Neural crest cell (in vitro differentiated cells): Measurements from ENCODE around the gene ADAMTS9. TPM values are rescaled to one million over a fixed set of nuclear protein-coding genes. Genes with fewer than 3 reads are reported as not detected.

Source experiments
- DNase-seq: peaks from one replicate; pipeline ENCODE4 v3.0.0; 2021; ENCODE audit warnings: low read depth, mixed read lengths, low spot score
- H3K27ac Mint-ChIP-seq: one replicate; pipeline ENCODE4 v1.8.0; 2021; ENCODE audit warnings: mild to moderate bottlenecking, mixed read lengths; ENCODE audit not compliant: unreplicated experiment
- H3K27me3 Mint-ChIP-seq: 2 replicates; pipeline ENCODE4 v1.8.0; 2021; ENCODE audit warnings: low read depth, mild to moderate bottlenecking, mixed read lengths
- H3K36me3 Mint-ChIP-seq: 2 replicates; pipeline ENCODE4 v1.8.0; 2021; ENCODE audit warnings: low read depth, mild to moderate bottlenecking, mixed read lengths
- H3K4me1 Mint-ChIP-seq: 2 replicates; pipeline ENCODE4 v1.8.0; 2021; ENCODE audit warnings: mixed read lengths
- H3K4me3 Mint-ChIP-seq: one replicate; pipeline ENCODE4 v1.8.0; 2021; ENCODE audit warnings: mild to moderate bottlenecking, mixed read lengths
- H3K9me3 Mint-ChIP-seq: 2 replicates; pipeline ENCODE4 v1.8.0; 2021; ENCODE audit warnings: mixed read lengths
- total RNA-seq: library from RNA; stranded (reverse); gene quantifications from 2 replicates; pipeline ENCODE4 v1.2.1, GENCODE V29; 2021
- TF ChIP-seq, protein P1 (sequence below): fragments of 200-600 bp; sonication (generic); conservative IDR thresholded peaks from 2 replicates; pipeline ENCODE4 v1.5.0; 2021; ENCODE audit warnings: antibody characterized with exemption, mild to moderate bottlenecking

Gene ADAMTS9
- total RNA-seq, 1 donor from 2014 or later = 15.1 TPM

- TF ChIP-seq, protein P1, sequence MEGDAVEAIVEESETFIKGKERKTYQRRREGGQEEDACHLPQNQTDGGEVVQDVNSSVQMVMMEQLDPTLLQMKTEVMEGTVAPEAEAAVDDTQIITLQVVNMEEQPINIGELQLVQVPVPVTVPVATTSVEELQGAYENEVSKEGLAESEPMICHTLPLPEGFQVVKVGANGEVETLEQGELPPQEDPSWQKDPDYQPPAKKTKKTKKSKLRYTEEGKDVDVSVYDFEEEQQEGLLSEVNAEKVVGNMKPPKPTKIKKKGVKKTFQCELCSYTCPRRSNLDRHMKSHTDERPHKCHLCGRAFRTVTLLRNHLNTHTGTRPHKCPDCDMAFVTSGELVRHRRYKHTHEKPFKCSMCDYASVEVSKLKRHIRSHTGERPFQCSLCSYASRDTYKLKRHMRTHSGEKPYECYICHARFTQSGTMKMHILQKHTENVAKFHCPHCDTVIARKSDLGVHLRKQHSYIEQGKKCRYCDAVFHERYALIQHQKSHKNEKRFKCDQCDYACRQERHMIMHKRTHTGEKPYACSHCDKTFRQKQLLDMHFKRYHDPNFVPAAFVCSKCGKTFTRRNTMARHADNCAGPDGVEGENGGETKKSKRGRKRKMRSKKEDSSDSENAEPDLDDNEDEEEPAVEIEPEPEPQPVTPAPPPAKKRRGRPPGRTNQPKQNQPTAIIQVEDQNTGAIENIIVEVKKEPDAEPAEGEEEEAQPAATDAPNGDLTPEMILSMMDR = no peak
- Mint-ChIP-seq H3K4me1 (no peaks in the 10 kb centered on the region), H3K27ac (no peak overlapping the region), H3K4me3 (no peak overlapping the region), H3K27me3 (no peaks in the 10 kb centered on the region), H3K9me3 (peaks cover 10% of the 10 kb centered on the region), H3K36me3 (peaks cover 20% of the 10 kb centered on the region)
- DNase-seq = no peak
These were observed 164.5 kb downstream of the ADAMTS9 start for GRCh38 chr3:64523324-64523723.

- H3K27ac Mint-ChIP-seq = no peak overlapping the region
- H3K27me3 Mint-ChIP-seq = no peaks in the 10 kb centered on the region
- no peak overlapping the region for H3K4me3 Mint-ChIP-seq
- peaks cover 10% of the 10 kb centered on the region for H3K9me3 Mint-ChIP-seq
- TF ChIP-seq, protein P1 = no peak
- DNase-seq = no peak
- peaks cover 24% of the 10 kb centered on the region for H3K36me3 Mint-ChIP-seq
- H3K4me1 Mint-ChIP-seq = no peaks in the 10 kb centered on the region
These were observed 167.5 kb downstream of the ADAMTS9 start for GRCh38 chr3:64520334-64520733.

DNA sequence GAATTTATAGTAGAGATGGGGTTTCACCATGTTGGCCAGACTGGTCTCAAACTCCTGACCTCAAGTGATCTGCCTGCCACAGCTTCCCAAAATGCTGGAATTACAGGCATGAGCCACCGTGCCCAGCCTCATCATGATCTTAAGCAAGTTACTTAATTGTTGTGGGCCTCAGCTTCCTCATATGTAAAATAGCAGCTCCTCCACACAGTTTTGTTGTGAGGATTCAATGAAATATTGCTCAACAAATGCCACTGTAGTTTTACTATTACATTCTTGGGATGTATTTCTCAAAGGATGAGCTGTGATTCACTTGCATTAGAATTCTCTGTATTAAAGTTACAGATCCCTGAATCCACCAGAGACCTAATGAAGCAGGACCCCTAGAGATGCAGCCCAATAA is 168.8 kb downstream of the ADAMTS9 start:
- H3K9me3 Mint-ChIP-seq = peaks cover 6% of the 10 kb centered on the region
- TF ChIP-seq, protein P1 = no peak
- peaks cover 18% of the 10 kb centered on the region for H3K36me3 Mint-ChIP-seq
- no peak for DNase-seq
- no peaks in the 10 kb centered on the region for H3K27me3 Mint-ChIP-seq
- no peak overlapping the region for H3K27ac Mint-ChIP-seq
- H3K4me1 Mint-ChIP-seq = no peaks in the 10 kb centered on the region
- H3K4me3 Mint-ChIP-seq = no peak overlapping the region

DNA sequence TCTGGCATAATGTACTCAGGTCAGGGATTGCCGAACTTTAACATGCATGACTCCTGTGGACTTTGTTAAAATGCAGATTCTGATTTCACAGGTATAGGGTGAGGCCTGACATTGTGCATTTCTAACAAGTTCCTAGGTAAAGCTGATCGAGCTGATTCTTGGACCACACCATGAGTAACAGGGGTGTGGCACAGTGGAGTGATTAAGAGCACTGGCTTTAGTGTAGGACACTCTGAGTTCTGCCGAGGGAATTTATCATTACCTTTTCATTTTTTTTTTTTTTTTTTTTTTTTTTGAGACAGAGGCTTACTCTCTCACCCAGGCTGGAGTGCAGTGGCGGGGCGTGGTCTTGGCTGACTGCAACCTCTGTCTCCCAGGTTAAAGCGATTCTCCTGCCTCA is 169.3 kb downstream of the ADAMTS9 start:
- TF ChIP-seq, protein P1 = no peak
- no peak overlapping the region for H3K27ac Mint-ChIP-seq
- no peak for DNase-seq
- peaks cover 18% of the 10 kb centered on the region for H3K36me3 Mint-ChIP-seq
- no peaks in the 10 kb centered on the region for H3K27me3 Mint-ChIP-seq
- peaks cover 7% of the 10 kb centered on the region for H3K9me3 Mint-ChIP-seq
- H3K4me3 Mint-ChIP-seq = no peak overlapping the region
- no peaks in the 10 kb centered on the region for H3K4me1 Mint-ChIP-seq

- no peak overlapping the region for H3K4me3 Mint-ChIP-seq
- no peak overlapping the region for H3K27ac Mint-ChIP-seq
- no peaks in the 10 kb centered on the region for H3K27me3 Mint-ChIP-seq
- peaks cover 5% of the 10 kb centered on the region for H3K9me3 Mint-ChIP-seq
- no peaks in the 10 kb centered on the region for H3K4me1 Mint-ChIP-seq
- peaks cover 5% of the 10 kb centered on the region for H3K36me3 Mint-ChIP-seq
- TF ChIP-seq, protein P1 = no peak
- DNase-seq = no peak
These were observed 172.9 kb downstream of the ADAMTS9 start for GRCh38 chr3:64514889-64515288.

GRCh38 chr3:64509206-64509605 is 178.6 kb downstream of the ADAMTS9 start:
- Mint-ChIP-seq H3K36me3 (no peaks in the 10 kb centered on the region), H3K9me3 (peaks cover 5% of the 10 kb centered on the region), H3K4me1 (peaks cover 5% of the 10 kb centered on the region), H3K27me3 (no peaks in the 10 kb centered on the region), H3K27ac (no peak overlapping the region), H3K4me3 (no peak overlapping the region)
- no peak for DNase-seq
- TF ChIP-seq, protein P1 = no peak
